GOT3 (cell line): ENCODE data around the gene RPL19.

Experiments
- DNase-seq: peaks from one replicate; lab custom pipeline; 2025; ENCODE audit warnings: mixed read lengths; lab: John Stamatoyannopoulos, UW

The RPL19 gene

DNA sequence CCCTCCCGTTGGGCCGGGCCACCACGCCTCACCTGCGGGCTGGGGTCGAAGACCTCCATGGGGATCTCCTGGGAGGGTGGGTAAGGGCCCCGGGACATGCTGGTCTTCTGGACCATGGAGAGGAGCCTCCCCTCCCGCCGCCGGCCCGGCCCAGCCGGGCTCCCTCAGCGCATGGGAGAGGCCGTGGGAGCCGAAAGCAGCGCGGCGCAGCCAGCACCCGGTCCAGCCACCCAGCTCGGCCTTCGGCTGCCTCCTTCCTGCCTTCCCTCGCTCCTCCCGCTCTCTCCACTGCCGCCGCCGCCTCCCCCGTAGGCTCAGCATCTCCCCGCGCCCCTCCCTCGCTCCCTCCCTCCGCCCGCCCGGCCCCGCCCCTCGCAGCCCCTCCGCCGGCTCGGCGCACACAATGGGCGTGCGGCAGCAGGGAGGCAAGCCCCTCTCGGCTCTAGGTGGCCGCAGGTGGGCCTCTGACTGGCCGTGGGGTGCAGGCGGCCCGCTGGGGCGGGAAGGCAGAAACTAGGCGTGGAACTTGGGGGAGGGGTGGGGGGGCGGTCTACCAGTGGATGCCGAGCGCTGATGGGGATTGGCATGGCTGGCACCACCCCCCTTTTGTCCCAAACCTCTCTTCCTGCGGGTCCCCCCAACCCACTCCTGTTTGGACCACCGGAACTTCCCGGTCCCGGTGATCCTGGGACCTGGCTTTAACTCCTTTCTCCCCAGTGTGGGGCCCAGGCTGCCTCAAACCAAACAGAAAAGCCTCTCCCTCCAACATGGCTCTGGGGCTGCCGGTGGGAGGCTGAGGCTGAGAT lies 2.5 kb upstream of the RPL19 start, which contains the start of gene CACNB1:
CACNB1 (minus strand) TSS at position 290 of the 806 bp plus-strand sequence; CDS start at position 116, 174 bp downstream.
- peak; percentile 35 for DNase-seq

DNA sequence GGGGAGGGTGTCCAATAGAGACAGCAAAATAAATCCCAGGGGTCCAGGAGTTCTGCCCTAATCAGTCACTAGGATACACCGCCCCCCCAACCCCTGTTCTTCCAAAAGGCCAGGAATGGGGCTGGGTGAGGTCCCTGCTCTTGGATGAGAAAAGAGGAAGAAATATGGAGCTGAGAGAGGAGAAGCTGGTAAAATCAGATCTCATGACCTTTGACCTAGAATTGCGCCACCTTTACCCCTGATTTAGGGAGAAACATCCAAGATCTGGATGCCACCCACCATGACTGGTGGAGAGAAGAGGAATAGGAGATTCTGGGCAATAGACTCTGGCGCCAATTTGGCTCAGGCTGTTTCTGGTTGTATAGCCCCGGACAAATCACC lies 1.9 kb upstream of the RPL19 start:
- no peak for DNase-seq

DNA sequence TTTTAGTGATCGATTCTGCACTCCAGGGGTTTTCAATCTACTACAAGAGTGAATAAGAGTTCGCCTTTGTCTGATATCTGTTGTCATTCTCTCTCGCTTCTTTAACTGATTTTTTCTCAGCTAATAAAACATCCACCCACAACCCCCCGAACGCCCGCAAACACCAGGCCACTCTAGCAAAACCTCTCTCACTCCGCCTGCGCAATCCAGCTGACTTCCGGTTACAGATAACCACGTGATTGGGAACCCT lies 338 bp upstream of the RPL19 start:
- peak; percentile 31 for DNase-seq

DNA sequence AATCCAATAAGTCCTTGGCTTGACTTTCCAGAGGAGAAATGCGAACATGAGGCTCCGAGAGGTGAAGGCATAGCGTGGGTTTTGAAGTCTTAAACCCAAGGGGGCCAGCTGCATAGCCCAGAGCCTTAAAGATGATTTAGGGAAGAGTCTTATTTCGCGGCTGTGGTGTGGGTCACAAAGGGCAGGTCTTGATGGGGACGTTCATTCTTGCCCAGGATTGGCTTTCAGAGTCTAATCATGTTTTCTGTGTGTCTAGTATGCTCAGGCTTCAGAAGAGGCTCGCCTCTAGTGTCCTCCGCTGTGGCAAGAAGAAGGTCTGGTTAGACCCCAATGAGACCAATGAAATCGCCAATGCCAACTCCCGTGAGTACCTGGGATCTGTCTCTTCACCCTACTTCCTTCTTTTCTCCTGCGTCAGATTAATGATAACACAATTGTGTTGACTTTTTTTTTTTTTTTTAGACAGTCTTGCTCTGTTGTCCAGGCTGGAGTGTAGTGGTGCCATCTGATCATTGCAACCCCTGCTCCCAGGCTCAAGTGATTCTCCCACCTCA lies 951 bp downstream of the RPL19 start:
- no peak for DNase-seq

DNA sequence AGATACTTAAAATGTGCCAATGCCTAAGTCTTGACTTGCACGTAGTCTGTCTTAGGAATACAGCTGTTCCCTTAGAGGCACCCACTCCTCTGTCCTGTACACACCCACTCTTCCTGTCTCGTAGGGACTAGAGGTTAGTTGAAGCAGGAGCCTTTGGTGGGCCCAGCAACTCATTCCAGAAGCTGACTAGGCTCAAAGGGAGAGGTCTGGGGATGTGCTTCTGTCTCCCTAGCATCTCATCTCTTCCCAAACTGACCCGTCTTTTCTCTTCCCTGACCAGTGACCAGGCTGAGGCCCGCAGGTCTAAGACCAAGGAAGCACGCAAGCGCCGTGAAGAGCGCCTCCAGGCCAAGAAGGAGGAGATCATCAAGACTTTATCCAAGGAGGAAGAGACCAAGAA lies 4.2 kb downstream of the RPL19 start:
- DNase-seq = no peak

DNA sequence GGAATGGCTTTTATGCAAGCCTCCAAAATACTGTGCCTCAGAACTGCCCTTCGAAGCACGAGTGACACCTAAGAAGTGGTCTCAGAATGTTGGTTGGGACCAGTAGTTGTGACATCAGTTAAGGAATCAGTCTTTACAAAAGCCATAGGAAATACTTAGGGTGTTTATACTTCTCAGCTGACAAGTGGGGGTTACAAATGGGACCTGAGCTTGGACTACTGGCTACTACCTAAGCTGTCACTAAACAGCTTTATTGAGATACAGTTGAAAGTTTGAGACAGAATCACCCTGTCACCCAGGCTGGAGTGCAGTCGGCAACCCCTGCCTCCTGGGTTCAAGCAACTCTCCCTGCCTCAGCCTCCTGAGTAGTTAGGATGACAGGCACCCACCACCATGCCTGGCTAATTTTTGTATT lies 5.0 kb downstream of the RPL19 start:
- DNase-seq = no peak

DNA sequence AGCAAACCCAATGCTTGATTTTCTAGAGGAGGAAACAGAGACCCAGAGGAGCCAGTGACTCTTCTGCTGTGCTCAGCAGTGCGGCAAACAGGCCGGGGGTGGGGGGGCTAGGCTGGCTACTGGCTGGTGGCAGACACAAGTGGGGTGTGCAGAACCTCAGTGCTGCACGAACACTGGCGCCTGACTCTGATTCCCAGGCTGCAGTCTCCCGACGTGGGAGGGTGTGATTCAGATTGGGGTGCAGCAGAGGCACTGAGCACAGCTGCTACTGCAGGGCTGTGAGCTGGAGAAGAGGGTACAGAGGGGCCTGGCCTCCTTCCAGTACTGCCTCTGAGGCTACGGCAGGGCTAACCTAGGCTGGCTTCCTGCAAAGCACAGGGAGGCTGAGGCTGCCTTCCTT lies 8.1 kb downstream of the RPL19 start:
- DNase-seq = no peak

DNA sequence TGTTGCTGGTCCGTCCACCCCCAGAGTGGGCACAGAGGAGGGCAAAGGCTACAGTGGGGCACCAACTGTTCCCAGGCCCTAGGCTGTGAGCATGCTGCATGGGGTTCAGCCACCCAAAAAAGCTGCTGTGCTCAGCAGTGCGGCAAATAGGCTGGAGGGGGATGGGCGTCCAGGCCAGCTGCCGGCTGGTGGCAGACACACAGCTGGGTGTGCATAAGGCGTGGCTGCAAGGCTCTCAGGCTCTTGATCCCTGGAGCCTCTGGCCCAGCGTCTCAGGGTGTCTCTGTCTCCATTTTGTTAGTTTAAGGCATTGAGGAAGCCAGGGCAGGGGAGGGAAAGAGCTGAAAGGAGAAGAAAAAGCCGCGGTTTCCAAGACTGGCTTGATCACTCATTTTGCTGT lies 8.8 kb downstream of the RPL19 start:
- DNase-seq = no peak

DNA sequence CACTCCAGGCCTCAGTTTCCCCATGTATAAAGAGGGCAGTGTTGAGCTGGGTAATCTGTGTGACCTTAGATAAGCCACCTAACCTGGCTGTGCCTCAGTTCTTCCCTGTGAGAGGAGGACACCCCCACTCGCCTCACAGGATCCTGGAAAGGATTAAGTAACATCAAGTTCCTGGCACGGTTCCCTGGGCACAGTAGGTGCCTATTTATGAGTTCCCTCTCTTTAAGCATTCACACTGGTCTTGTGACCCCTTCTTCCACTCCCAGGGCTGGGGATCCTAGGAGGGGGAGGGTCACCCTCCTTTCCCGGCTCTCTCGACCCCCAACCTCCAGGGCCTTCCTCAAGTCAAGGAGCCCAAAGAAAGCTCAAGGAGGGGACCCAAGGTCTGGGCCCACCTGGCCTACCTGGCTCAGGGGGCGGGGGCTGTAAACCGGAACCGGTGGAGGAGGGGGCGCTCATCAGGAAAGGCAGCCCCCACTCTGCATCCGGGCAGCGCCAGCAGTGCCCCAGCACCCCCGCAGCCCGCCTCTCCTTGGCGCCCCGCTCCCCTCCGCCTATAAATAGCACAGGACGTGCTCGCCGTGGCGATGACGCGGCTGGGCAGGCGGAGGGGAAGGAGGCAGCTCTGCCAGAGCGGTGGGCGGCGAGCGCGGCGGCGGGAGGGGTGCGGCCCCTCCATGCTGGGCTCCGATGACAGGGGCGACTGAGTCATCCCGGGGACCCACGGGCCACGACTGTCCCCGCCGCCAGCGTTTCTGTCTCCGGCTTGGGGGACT lies 9.4 kb downstream of the RPL19 start:
- no peak for DNase-seq

DNA sequence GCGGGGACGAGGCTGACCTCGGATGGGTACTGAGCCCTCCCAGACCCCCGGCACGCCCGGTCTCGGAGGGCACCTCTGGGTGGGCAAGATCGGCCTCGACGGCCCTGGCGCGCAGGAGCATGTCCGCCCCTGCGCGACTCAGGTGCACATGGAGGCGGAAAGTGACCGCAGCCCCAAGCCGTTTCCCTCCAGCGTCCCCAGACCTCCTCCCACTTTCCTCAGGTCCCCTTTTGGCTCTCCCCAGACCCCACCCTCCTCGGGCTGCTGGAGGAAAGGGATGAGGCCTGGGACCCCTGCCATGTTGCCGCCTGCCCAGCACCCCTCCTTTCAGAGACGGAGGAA lies 10.0 kb downstream of the RPL19 start:
- DNase-seq = no peak

DNA sequence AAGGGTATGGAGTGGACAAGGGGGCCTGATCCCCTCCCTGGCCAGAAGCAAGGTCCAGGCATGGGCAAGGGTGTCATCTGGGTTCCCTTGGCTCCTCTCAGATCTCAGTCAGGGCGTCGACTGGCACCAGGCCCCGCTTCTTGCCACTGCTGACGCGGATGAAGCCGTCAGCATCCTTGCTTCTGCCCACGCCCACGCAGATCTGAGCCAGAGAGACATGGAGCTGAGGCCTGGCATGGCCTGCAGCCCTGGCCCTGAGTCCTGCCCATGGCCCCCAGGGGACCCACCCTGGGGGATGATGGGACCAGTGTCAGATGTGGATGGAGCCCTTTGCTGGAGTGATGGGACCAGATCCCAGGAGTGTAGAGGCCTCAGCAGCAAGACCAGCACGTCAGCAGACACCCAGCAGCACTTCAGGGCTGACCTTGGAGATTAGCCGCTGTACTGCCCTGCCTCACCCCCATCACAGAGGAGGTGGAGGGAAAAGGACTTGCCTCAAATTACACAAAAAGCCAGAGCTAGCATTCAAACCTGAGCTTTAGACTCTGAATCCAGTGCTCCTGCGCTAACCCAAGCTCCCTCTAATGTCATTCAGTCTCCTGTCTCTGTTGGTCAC lies 12.2 kb downstream of the RPL19 start:
- no peak for DNase-seq

DNA sequence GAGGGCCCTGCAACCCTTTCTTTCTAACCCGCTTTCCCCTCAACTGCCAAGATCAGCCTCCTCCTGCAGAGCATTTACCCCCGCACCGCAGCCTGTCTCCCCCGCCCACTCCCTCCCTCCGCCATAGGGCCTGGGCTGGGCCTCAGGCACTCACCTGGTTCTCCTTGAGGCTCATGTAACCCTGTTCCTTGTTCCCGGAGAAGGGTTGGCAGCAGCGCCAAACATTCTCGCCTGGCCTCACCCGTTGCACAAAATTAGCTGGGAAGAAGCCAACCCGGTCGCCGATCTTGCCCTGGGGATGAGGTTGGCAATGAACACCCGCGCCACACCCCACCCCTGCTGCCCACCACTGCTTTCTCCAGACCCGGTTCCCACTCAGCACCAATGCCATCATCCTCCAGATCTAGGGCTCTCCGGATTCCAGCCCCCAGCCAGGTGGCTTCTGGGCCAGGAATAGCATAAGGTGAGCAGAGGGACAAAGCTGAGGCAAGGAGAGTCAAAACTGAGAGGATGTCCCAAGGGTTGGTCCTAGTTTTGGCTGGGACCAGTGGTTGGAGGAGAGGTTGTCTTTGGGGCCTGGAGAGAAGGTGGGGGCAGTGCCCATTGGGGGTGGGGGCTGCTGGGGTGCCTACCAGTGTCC lies 12.9 kb downstream of the RPL19 start:
- no peak for DNase-seq

DNA sequence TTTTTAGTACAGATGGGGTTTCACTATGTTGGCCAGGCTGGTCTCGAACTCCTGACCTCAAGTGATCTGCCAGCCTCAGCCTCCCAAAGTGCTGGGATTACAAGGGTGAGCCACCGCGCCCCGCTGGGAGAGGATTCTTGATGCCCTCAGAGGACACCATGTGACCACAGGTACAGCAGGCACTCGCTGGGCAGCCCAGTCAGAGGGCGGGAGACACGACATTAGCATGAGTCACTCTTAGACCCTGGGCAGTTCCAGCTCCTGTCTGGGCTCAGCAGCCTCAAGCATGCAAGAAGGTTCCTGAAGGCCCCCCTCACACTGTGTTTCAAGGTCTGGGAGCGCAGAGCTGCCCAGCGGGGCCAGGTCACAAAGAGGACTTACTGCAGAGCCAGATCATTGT lies 13.8 kb downstream of the RPL19 start:
- no peak for DNase-seq

DNA sequence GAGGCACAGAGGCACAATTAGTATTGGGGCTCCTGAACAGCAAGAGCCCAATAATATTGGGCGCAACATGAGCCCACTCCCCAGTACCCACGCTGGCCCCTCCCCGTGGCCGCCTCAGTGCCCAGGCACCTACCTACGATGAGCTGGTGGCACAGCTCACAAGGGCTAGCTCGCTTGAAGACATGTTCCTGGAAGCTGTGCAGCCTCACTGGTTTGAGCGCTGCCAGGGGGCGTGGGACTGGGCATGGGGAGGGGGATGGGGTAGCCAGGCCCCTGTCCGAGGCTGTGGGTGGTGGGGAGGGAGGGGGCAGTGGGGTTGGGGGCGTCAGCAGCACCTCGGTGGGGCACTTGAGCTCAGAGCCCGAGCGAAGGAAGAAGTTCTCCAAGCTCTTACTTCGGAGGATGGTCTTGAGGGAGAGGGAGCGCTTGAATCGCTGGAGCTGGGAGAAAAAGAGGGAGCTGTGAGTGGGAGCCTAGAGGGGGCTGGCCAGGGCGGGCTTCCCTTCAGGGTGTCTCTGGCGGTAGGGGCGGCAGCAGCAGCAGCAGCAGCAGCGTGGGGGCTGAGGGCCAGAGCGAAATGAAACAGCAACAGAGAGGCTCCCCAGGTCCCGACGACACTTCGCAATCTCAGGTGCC lies 17.8 kb downstream of the RPL19 start:
- DNase-seq = no peak

DNA sequence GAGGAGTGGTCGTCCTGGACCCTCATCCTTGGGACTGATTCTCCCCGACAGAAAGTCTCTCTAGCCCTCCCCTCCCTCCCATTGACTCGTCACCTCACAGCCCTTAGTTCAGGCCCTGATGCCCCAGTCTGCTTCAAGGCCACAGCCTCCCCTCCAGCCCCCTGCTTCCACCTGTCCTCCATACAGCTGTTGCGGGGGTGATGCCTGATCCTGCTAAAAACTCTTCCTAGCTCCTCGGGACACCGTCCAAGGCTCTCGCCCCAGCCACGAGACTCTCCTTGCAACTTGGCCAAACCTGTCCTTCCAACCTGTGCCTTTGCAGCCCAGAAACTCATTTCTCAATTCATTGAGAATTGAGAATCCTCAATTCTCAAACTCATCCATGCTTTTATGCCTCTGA lies 18.8 kb downstream of the RPL19 start:
- no peak for DNase-seq

DNA sequence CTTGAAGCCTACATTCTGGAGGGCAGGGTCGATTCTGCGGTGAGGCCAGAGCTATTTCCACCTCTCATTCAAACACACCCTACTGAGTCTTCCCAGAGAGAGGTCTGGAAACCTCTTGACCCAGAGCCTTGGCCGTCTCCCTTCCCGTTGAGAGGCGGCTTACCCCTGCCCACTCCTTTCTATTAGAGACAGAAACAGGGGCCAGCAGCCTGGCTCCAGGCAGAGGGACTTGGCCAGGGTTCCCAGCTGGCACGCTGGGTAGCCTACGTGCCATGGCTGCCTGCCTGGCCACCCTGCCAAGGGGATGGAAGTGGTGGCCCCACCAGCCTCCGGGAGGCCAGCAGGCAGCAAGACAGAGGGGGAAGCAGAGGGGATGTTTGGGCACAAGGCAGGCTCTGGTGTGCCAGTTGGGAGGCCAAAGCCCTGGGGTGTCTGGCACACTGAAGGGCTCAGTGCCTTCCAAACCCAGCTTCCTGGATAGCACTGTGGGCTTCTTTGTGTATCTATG lies 19.6 kb downstream of the RPL19 start:
- DNase-seq = no peak

DNA sequence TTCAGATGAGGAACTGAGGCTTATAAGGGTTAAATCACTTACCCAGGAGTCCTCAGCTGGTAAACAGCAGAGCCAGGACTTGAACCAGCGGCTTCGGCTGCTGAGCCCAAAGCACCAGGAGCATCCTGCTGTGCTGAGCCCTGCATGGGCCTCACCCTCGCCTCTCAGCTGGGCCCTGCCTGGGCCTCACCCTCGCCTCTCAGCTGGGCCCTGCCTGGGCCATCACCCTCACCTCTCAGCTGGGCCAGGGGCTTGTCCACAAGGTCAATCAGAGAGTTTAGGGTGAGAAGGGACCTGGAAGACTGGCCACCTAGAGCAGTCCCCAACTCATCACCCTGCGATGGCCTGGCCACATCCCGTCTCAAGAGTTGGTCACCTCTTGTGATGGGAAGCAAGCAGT lies 21.5 kb downstream of the RPL19 start:
- no peak for DNase-seq

DNA sequence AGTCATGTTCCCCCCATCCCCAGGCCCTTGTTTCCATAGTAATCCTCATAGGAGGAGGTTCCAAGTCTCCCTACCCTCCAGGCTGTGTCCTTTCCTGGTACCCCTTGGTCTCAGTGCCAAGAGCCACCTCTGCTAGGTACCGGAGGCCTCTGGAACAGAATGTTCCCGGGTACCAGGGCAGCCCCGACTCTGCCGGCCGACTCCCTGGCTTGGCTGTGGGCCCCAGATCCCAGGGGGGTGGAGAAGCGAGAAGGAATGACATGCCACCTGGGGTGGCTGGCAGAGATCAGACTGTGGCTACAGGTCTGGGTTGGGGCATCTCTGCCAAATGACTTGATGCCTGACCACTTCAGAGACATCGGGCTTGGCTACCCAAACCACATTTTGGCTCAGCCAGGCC lies 22.1 kb downstream of the RPL19 start:
- no peak for DNase-seq

DNA sequence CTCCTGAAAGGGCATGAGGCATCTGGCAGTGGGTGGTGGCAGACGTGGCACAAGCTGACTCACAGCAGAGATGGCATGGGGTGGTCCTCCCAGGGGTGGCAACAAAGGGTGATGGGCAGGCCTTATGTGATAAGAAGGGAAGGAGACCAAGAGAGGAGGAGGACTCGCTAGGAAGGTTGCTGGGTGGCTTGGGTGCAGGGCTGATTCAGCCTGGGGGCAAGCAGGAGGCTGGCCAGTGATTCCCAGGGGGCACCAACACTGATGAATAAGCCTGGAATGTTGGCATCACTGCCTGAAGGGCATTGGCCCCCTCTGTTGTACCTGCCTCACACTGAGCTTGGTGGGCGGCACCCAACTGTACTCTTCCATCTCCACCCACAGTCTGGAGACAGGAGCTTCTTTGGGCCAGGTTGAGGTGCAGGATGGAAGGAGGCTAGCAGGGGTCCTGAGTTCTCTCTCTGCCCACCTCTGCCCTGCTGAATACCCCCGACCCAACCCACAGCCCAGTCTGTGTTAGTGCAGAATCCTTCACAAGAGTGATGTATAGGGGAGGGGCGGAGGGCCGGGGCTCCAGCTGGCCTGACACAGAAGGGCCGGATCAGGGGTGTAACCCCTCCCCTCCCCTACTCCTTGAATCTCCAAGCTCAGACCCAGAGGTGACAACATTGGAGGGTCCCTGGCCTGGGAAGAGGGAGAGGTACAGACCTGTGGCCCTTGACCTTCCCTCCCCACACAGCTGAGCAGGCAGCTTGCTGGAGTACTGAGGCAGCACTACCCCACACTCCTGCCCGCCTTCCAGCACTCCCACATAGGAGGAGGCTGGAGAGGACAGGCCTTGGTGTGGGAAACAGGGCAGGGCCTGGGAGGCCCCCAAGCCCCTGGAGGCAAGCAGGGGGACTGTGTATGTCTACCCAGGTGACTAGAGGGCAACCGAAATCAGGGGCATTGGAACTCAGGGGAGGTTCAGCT lies 23.1 kb downstream of the RPL19 start:
- no peak for DNase-seq

DNA sequence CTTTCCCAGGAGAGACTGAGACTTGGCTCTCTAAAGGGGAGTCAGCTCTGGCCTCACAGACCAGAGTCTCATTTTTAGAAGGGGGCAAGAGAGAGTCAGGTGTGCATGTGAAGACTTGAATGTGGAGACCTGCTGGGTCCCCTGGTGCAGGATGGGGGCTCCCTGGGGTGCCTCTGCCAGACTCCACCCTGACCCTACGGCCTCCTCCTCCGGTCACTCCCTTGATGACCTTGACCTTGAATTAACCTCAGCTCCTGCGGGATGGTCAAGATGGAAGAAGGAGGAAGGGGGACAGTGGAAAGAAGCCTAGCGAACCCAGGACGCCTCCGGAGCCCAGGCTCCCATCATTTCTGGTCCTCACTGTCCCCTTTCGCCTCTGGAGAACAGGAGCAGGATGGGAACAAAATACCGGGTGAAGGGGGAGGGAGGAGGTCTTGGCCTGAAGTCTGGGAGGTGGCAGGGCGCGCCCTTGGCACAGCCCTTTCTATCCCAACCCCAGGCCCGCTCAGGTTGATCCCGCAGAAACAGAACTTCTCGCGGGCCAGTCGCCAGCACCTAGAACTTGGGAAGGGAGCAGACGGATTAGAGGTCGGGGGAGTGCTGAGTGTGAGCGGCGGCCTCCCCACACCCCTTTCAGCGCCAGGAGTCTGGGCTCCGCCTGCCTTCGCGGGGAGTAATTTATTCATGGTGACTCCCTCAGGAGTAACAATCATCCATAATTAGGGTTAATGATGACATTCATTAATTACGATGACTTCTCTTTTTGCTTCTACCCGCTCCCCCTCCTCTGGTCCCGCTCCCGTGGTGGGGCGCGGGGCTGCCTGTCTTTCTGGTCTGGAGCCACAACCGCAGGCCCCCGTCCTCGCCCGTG lies 24.1 kb downstream of the RPL19 start:
- DNase-seq = no peak
